ENCODE data around the gene APOBEC3B.
"Not testable (repeated sequence)": the region's sequence is repeated elsewhere in the genome, so short reads cannot be mapped to it uniquely, and the experiment has no call there.

Gene APOBEC3B

GRCh38 chr22:38952281-38952993 lies 29.7 kb upstream of the APOBEC3B start:
- peak; percentile 20 for DNase-seq

- no peak for DNase-seq
Measured at GRCh38 chr22:38953091-38953490, 29.1 kb upstream of the APOBEC3B start.

GRCh38 chr22:38953577-38954413 lies 28.4 kb upstream of the APOBEC3B start:
- peak; percentile 72 for DNase-seq

GRCh38 chr22:38954414-38955043 lies 27.6 kb upstream of the APOBEC3B start:
- DNase-seq, result no peak

- no peak for DNase-seq
Measured at GRCh38 chr22:38955250-38955905, 26.8 kb upstream of the APOBEC3B start.

GRCh38 chr22:38955926-38956325 lies 26.2 kb upstream of the APOBEC3B start:
- DNase-seq, result no peak

GRCh38 chr22:38956551-38956950 lies 25.6 kb upstream of the APOBEC3B start:
- no peak for DNase-seq

GRCh38 chr22:38957046-38957770 lies 24.9 kb upstream of the APOBEC3B start, which contains the start of gene APOBEC3A:
TSS of gene APOBEC3A (plus strand) at chr22:38957609. CDS start at chr22:38957692, 83 bp downstream.
- DNase-seq, result peak; percentile 25

GRCh38 chr22:38957808-38958650 lies 24.1 kb upstream of the APOBEC3B start:
- no peak for DNase-seq

GRCh38 chr22:38958651-38958943 lies 23.6 kb upstream of the APOBEC3B start:
- not testable (repeated sequence) for DNase-seq

GRCh38 chr22:38959590-38959989 lies 22.6 kb upstream of the APOBEC3B start:
- DNase-seq, result no peak

GRCh38 chr22:38960673-38961072 lies 21.5 kb upstream of the APOBEC3B start:
- not testable (repeated sequence) for DNase-seq

- not testable (repeated sequence) for DNase-seq
Measured at GRCh38 chr22:38963291-38963738, 18.8 kb upstream of the APOBEC3B start.

GRCh38 chr22:38963872-38964271 lies 18.3 kb upstream of the APOBEC3B start:
- DNase-seq, result no peak

- DNase-seq, result no peak
Measured at GRCh38 chr22:38964306-38964705, 17.8 kb upstream of the APOBEC3B start.

- no peak for DNase-seq
Measured at GRCh38 chr22:38964989-38965388, 17.2 kb upstream of the APOBEC3B start.

GRCh38 chr22:38965614-38966379 lies 16.4 kb upstream of the APOBEC3B start:
- no peak for DNase-seq

GRCh38 chr22:38966380-38966702 lies 15.8 kb upstream of the APOBEC3B start:
- no peak for DNase-seq

- no peak for DNase-seq
Measured at GRCh38 chr22:38966942-38967341, 15.2 kb upstream of the APOBEC3B start.
